HEK293 (cell line): ENCODE results near the gene NID1.

Experiments
- CTCF ChIP-seq: fragments of 450-650 bp; formaldehyde crosslinking; IDR thresholded peaks from 2 replicates; pipeline ENCODE4 v1.5.1; 2016; ENCODE audit warnings: missing biosample characterization, missing genetic modification characterization
- GLIS2 ChIP-seq: fragments of 450-650 bp; formaldehyde crosslinking; IDR thresholded peaks from 2 replicates; pipeline ENCODE4 v1.5.1; 2016; ENCODE audit warnings: missing biosample characterization, missing genetic modification characterization
- SALL2 ChIP-seq: fragments of 450-650 bp; formaldehyde crosslinking; IDR thresholded peaks from 2 replicates; pipeline ENCODE4 v1.5.0; 2017; ENCODE audit warnings: missing biosample characterization, mild to moderate bottlenecking, missing genetic modification characterization, borderline replicate concordance
- ZBTB44 ChIP-seq: fragments of 450-650 bp; IDR thresholded peaks from 2 replicates; pipeline ENCODE4 v1.5.1; 2018; ENCODE audit warnings: missing biosample characterization, mild to moderate bottlenecking, missing genetic modification characterization
- ZIC2 ChIP-seq: fragments of 450-650 bp; formaldehyde crosslinking; IDR thresholded peaks from 2 replicates; pipeline ENCODE4 v1.5.1; 2016; ENCODE audit warnings: missing biosample characterization, missing genetic modification characterization
- ZNF121 ChIP-seq: fragments of 450-650 bp; formaldehyde crosslinking; IDR thresholded peaks from 2 replicates; pipeline ENCODE4 v1.5.1; 2016; ENCODE audit warnings: missing biosample characterization, missing genetic modification characterization
- ZNF184 ChIP-seq: fragments of 450-650 bp; IDR thresholded peaks from 2 replicates; pipeline ENCODE4 v1.5.1; 2018; ENCODE audit warnings: missing biosample characterization, mild to moderate bottlenecking, missing genetic modification characterization
- ZNF473 ChIP-seq: fragments of 450-650 bp; formaldehyde crosslinking; IDR thresholded peaks from 2 replicates; pipeline ENCODE4 v1.5.1; 2017; ENCODE audit warnings: missing biosample characterization, missing genetic modification characterization
- ZNF692 ChIP-seq: fragments of 450-650 bp; formaldehyde crosslinking; IDR thresholded peaks from 2 replicates; pipeline ENCODE4 v1.5.1; 2016; ENCODE audit warnings: missing biosample characterization, missing genetic modification characterization
- ZNF785 ChIP-seq: fragments of 450-650 bp; formaldehyde crosslinking; IDR thresholded peaks from 2 replicates; pipeline ENCODE4 v1.5.1; 2016; ENCODE audit warnings: missing biosample characterization, missing genetic modification characterization

- TF ChIP-seq ZNF692: no peak
- TF ChIP-seq CTCF: no peak
- no peak for TF ChIP-seq ZNF184 (tag by site-specific recombination)
- no peak for TF ChIP-seq ZNF473 (tag by site-specific recombination)
- no peak for TF ChIP-seq ZNF121 (tag by site-specific recombination)
- no peak for TF ChIP-seq ZNF785 (tag by site-specific recombination)
- TF ChIP-seq GLIS2 (tag by site-specific recombination): no peak
- no peak for TF ChIP-seq ZBTB44 (tag by site-specific recombination)
- no peak for TF ChIP-seq ZIC2 (tag by site-specific recombination)
- TF ChIP-seq SALL2: no peak
These were observed 90.3 kb downstream of the NID1 start for GRCh38 chr1:235974616-235975015.
